Measurements from ENCODE around the gene MYB.
A peak's percentile ranks its signal among the peaks of the same experiment; 100 is the strongest.
"Not testable (repeated sequence)": the region's sequence is repeated elsewhere in the genome, so short reads cannot be mapped to it uniquely, and the experiment has no call there.

Gene MYB

DNA sequence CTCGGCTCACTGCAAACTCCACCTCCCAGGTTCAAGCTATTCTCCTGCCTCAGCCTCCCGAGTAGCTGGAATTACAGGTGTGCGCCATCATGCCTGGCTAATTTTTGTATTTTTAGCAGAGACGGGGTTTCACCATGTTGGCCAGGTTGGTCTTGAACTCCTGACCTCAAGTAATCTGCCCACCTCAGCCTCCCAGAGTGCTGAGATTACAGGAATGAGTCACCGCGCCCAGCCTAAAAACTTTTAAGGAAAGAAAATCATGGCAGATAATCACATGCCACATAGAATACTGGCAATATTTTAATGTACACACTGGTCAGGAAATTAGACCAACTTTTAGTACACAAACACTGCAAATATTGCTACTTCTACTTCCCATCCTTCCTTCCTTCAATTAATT, 16.7 kb upstream of the MYB start:
- not testable (repeated sequence) for DNase-seq (ENCODE audit: low read depth)

GRCh38 chr6:135165031-135165430, 16.1 kb upstream of the MYB start:
- DNase-seq (ENCODE audit: low read depth), result no peak

- DNase-seq (ENCODE audit: low read depth), result no peak
Measured at GRCh38 chr6:135166515-135166914, 14.6 kb upstream of the MYB start.

GRCh38 chr6:135167617-135168016, 13.5 kb upstream of the MYB start:
- DNase-seq (ENCODE audit: low read depth), result no peak

DNA sequence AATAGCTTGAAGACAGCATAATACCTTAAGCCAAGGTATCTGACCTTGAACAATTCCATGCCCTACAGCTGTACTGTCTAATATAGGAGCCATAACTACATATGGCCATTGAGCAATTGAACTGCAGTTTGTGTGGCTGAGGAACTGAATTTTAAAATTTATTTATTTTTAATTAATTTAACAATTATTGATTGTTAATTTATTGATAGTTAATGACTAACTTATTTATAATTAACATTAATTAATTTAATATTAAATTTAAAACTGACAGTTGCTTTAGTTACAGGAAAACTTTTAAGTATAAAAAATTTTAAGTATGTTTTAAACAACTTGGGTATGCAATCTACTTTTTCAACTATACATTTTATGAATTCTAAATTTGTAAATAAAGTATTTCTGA, 12.3 kb upstream of the MYB start:
- no peak for DNase-seq (ENCODE audit: low read depth)

- DNase-seq (ENCODE audit: low read depth), result no peak
Measured at GRCh38 chr6:135170238-135170637, 10.9 kb upstream of the MYB start.

- DNase-seq (ENCODE audit: low read depth), result no peak
Measured at GRCh38 chr6:135170849-135171248, 10.3 kb upstream of the MYB start.

- DNase-seq (ENCODE audit: low read depth), result no peak
Measured at GRCh38 chr6:135173242-135173988, 7.7 kb upstream of the MYB start.

DNA sequence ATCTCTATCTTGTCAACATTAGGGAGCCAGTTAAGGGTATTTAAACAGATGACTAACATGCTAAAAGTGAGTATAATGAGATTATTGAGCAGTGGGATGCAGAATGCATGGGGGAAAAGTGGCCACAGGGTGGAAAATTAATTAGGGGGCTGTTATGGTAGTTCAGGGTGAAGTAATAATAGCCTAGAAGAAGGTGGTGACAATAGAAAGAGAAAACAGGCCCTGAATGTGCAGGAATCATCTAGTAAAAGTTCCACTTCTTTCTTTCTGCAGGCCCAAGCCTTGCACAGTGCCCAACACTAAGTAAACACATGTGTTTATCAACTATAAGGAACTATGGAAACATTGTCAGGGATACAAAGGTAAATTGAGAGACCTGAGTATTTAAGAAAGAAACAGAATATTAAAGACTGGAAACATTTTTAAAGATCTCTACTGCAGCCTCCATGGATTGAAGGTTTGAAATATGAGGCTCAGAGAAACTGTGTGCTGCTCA, 7.1 kb upstream of the MYB start:
- DNase-seq (ENCODE audit: low read depth), result no peak

- DNase-seq (ENCODE audit: low read depth), result no peak
Measured at GRCh38 chr6:135176058-135176457, 5.0 kb upstream of the MYB start.

- DNase-seq (ENCODE audit: low read depth), result no peak
Measured at GRCh38 chr6:135176464-135176863, 4.6 kb upstream of the MYB start.

DNA sequence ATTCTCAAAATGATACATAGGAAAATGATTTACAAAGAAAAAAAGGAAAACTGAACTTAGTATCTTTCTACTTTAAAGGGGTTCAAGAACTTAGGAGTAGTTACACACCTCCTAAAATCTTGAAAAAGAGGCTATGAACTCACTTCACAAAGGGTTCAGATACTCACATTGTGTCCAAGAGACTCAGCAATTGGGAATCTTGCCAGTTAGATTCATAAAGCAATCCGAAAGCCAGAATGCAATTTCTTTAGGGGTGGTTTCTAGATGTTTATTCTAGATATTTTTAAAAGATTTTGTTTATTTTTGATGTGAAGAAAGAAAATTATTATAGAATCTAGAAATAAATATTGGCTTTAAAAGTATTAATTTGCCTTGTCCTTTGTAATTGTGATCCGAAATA, 1.7 kb upstream of the MYB start:
- DNase-seq (ENCODE audit: low read depth), result peak; percentile 37

- DNase-seq (ENCODE audit: low read depth), result peak; percentile 72
Measured at GRCh38 chr6:135179920-135180541, 1.1 kb upstream of the MYB start.

DNA sequence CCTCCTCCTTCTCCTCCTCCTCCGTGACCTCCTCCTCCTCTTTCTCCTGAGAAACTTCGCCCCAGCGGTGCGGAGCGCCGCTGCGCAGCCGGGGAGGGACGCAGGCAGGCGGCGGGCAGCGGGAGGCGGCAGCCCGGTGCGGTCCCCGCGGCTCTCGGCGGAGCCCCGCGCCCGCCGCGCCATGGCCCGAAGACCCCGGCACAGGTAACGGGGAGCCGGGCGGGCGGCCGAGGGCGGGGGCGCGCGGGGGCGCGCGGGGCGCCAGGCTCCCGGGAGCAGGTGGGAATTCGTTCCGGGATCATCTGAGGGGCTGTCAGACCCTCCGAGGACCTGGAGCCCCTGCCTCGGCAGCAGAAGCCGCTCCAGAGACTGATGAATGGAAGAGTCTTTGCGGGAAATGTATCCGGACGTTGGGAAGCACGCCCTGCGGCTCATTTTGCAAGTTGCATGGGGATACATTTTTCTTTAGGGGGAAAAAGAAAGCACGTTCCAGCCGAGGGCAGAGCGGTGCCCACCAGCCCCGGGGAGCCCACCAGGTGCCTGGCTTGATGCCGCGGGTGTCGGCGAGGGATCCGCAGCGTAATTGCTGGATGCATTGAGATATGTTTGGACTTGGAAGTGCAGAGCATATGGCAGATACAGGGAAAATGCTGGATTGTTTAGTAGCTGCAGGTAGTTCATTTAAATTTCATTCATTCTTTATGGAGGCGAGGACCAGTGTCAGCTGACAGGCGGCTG, 394 bp downstream of the MYB start:
- DNase-seq (ENCODE audit: low read depth), result peak; percentile 21

DNA sequence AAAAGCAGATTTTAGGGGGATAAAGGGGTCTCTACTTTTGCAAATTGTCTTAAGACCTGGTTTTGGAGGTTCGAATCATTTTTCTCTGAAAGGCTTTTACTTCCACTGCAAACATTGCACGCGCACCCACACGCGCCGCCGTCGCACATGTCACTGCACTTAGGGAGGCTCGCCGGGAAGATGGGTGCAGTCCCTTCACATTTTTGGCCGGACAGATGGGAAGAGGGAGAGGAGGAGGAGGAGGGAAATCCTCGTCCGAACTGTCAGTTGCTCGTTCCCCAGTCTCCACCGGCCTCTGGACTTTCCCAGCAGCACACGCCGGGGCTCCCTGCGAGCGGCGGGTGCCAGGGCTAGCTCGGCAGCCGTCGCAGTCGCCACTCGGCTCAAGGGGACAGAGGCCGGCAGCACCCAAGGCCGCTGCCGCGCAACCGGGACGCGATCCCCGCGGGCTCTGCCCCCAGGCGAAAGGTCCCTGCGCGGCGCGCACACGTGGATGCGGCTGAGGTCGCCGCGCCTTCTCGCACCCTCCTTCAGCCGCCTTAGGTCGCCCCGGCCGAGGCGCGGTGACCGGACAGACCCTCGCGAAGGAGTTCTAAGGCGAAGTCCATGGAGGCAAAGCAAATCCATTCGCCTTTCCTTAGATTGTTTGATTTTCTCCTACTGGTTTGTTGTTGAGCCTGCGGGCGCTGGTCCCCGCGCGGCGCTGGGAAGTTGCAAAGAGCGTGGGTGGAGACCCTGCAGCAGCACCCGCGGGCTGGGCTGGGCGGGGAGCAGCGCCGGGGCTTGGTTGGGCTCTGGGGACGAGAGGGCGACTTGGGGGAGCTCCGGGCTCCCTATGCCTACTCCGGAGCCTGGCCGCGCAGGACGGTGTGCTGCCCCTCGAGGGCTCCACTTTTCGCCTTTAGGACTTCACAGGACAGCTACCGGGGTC, 1.2 kb downstream of the MYB start:
- DNase-seq (ENCODE audit: low read depth), result peak; percentile 21

GRCh38 chr6:135183002-135183531, 2.0 kb downstream of the MYB start:
- no peak for DNase-seq (ENCODE audit: low read depth)

DNA sequence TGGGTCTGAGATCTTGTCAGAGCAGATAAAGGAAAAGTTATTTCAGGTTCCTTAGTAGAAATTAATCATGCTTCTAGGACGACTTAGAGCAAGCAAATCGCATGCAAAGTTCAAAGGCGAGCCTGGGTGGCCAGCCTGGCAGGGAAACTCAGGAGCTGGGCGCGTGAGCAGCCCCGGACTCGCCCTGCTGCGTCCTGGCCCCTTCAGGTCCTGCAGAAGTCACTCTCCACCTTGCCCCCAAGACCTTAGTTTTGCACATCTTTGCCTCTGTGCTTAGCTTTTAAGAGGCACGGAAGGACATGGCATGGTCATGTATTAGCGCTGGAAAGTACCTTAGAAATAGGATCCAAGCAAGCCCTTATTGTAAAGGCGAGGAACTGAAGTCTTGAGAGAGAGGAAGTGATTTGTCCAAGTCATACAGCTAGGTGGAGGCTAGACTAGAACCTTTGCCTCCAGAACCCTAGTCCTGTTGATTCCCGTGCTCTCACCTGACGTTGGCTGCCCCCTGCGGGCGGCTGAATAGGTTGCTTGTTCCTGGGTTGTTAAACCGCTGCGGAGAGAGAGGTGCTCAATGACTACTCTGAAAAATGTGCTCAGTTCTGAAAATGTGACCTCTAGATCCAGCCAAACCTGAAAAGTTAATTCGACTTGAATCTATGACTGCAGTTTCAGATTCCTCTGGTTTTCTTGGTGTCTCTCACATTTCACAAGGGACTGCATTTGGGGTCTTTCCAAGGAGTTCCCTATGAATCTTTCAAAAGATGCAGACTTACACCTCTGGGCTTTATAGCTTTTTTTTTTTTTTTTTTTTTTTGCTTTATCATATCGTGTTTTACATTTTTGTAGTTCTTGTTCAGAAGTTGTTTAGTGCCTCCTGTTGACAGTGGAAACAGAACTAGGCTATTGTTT, 2.7 kb downstream of the MYB start:
- peak; percentile 64 for DNase-seq (ENCODE audit: low read depth)

GRCh38 chr6:135185483-135185882, 4.4 kb downstream of the MYB start:
- no peak for DNase-seq (ENCODE audit: low read depth)

DNA sequence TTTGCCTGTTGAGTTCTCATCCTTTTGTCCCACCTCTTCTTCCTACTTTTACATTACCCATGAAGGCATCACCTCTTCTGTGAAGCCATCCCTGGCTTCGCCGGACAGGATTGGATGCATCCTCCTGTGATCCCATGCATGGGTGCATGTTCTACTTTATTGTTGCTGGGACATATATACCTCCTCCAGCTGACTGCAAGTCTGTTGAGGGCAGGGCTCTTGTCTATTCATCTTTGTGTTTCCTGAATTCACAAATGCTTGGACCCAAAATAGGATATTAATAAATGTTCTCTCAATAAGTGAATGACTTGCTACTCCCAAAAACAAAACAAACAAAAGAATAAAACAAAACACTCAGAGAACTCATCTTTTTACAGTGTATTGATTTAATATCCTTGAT, 5.1 kb downstream of the MYB start:
- DNase-seq (ENCODE audit: low read depth), result no peak

- no peak for DNase-seq (ENCODE audit: low read depth)
Measured at GRCh38 chr6:135187372-135187771, 6.3 kb downstream of the MYB start.

- no peak for DNase-seq (ENCODE audit: low read depth)
Measured at GRCh38 chr6:135188718-135189117, 7.6 kb downstream of the MYB start.
